GM21529 (cell line): ENCODE data around the gene PDGFC.
"Not testable (repeated sequence)": the region's sequence is repeated elsewhere in the genome, so short reads cannot be mapped to it uniquely, and the experiment has no call there.

ENCODE experiments used
- ATAC-seq: cut with Tn5 transposase; IDR thresholded peaks from one replicate; pipeline ENCODE4 v1.9.1; 2021; ENCODE audit not compliant: unreplicated experiment

PDGFC gene

GRCh38 chr4:156953001-156953400 lies 18.6 kb downstream of the PDGFC start:
- no peak for ATAC-seq

GRCh38 chr4:156952078-156952759 lies 19.4 kb downstream of the PDGFC start:
- ATAC-seq: no peak

GRCh38 chr4:156950948-156951347 lies 20.7 kb downstream of the PDGFC start:
- ATAC-seq: no peak

- no peak for ATAC-seq
Measured at GRCh38 chr4:156950090-156950489, 21.5 kb downstream of the PDGFC start.

- no peak for ATAC-seq
Measured at GRCh38 chr4:156949373-156949814, 22.2 kb downstream of the PDGFC start.

GRCh38 chr4:156948738-156949137 lies 22.9 kb downstream of the PDGFC start:
- ATAC-seq: no peak

- no peak for ATAC-seq
Measured at GRCh38 chr4:156948133-156948532, 23.5 kb downstream of the PDGFC start.

GRCh38 chr4:156946516-156947424 lies 24.8 kb downstream of the PDGFC start:
- no peak for ATAC-seq

- no peak for ATAC-seq
Measured at GRCh38 chr4:156945532-156945931, 26.1 kb downstream of the PDGFC start.

GRCh38 chr4:156942991-156943390 lies 28.6 kb downstream of the PDGFC start:
- no peak for ATAC-seq

- ATAC-seq: no peak
Measured at GRCh38 chr4:156941940-156942548, 29.6 kb downstream of the PDGFC start.

GRCh38 chr4:156939801-156940200 lies 31.8 kb downstream of the PDGFC start:
- no peak for ATAC-seq

GRCh38 chr4:156939139-156939538 lies 32.5 kb downstream of the PDGFC start:
- no peak for ATAC-seq

- no peak for ATAC-seq
Measured at GRCh38 chr4:156934259-156934635, 37.4 kb downstream of the PDGFC start.

- no peak for ATAC-seq
Measured at GRCh38 chr4:156933633-156934258, 37.9 kb downstream of the PDGFC start.

- not testable (repeated sequence) for ATAC-seq
Measured at GRCh38 chr4:156932360-156932759, 39.2 kb downstream of the PDGFC start.

- ATAC-seq: no peak
Measured at GRCh38 chr4:156931267-156931666, 40.3 kb downstream of the PDGFC start.

- ATAC-seq: no peak
Measured at GRCh38 chr4:156929386-156930105, 42.1 kb downstream of the PDGFC start.

GRCh38 chr4:156924774-156925315 lies 46.8 kb downstream of the PDGFC start:
- no peak for ATAC-seq

GRCh38 chr4:156923525-156923924 lies 48.1 kb downstream of the PDGFC start:
- no peak for ATAC-seq
